ENCODE data around the gene BRD7. TPM values are rescaled to one million over a fixed set of nuclear protein-coding genes. Genes with fewer than 3 reads are reported as not detected.

BRD7 gene
- total RNA-seq, 6 experiments from 2014 or later, result 16.9 to 24.1 (median 20.2) TPM

GRCh38 chr16:50360779-50361178, 8.0 kb downstream of the BRD7 start:
- no peak for TF ChIP-seq POLR2A (IDR thresholded peaks at IDR 0.05)
- TF ChIP-seq CTCF (IDR thresholded peaks at IDR 0.05), result no peak
- DNase-seq (no peak), ATAC-seq (peak in 1 of 4 donors; percentile 92)
- peaks cover 0 to 6% (median 2%) of the 10 kb centered on the region in 4 donors for H3K4me1 ChIP-seq
- H3K27ac ChIP-seq, result no peak overlapping the region
- H3K36me3 ChIP-seq, result peaks cover 0 to 29% (median 7%) of the 10 kb centered on the region in 4 donors
- intact Hi-C loops (cut with DNase I), result no loop called here
- WGBS (ENCODE audit: insufficient coverage, low coverage, low lambda C conversion rate, missing lambda C conversion rate), result 79% methylated on average over 3 of the region's 3 CpGs
- H3K9me3 ChIP-seq, result no peaks in the 10 kb centered on the region
- H3K4me3 ChIP-seq, result no peak overlapping the region
- H3K27me3 ChIP-seq, result no peaks in the 10 kb centered on the region

GRCh38 chr16:50360033-50360778, 8.6 kb downstream of the BRD7 start:
- peaks cover 0 to 6% (median 0%) of the 10 kb centered on the region in 4 donors for H3K4me1 ChIP-seq
- peaks cover 0 to 28% (median 7%) of the 10 kb centered on the region in 4 donors for H3K36me3 ChIP-seq
- ATAC-seq (peak in 1 of 4 donors; percentile 78), DNase-seq (no peak)
- H3K27me3 ChIP-seq, result no peaks in the 10 kb centered on the region
- WGBS (ENCODE audit: insufficient coverage, low coverage, low lambda C conversion rate, missing lambda C conversion rate), result 77% methylated on average over 6 of the region's 6 CpGs
- H3K27ac ChIP-seq, result no peak overlapping the region
- no peak for TF ChIP-seq POLR2A (IDR thresholded peaks at IDR 0.05)
- no peak for TF ChIP-seq CTCF (IDR thresholded peaks at IDR 0.05)
- intact Hi-C loops (cut with DNase I), result no loop called here
- H3K9me3 ChIP-seq, result no peaks in the 10 kb centered on the region
- H3K4me3 ChIP-seq, result no peak overlapping the region

GRCh38 chr16:50359626-50360025, 9.2 kb downstream of the BRD7 start:
- H3K27me3 ChIP-seq, result no peaks in the 10 kb centered on the region
- no peaks in the 10 kb centered on the region for H3K9me3 ChIP-seq
- ATAC-seq, result no peak
- no peak overlapping the region for H3K27ac ChIP-seq
- no peak for DNase-seq
- intact Hi-C loops (cut with DNase I), result loop anchor here in 1 of 2 donors (10.0 kb wide), 1 partner anchor 145 kb away; no protein-coding TSS in a partner anchor
- WGBS (ENCODE audit: insufficient coverage, low coverage, low lambda C conversion rate, missing lambda C conversion rate), result 29% methylated on average over 1 of the region's 1 CpG
- TF ChIP-seq CTCF (IDR thresholded peaks at IDR 0.05), result no peak
- TF ChIP-seq POLR2A (IDR thresholded peaks at IDR 0.05), result no peak
- no peak overlapping the region for H3K4me3 ChIP-seq
- H3K36me3 ChIP-seq, result peaks cover 0 to 23% (median 7%) of the 10 kb centered on the region in 4 donors
- peaks cover 0 to 6% (median 0%) of the 10 kb centered on the region in 4 donors for H3K4me1 ChIP-seq

GRCh38 chr16:50354629-50355456, 13.9 kb downstream of the BRD7 start:
- 62% methylated on average over 11 of the region's 11 CpGs for WGBS (ENCODE audit: insufficient coverage, low coverage, low lambda C conversion rate, missing lambda C conversion rate)
- H3K27ac ChIP-seq, result no peak overlapping the region
- peaks cover 0 to 34% (median 9%) of the 10 kb centered on the region in 4 donors for H3K36me3 ChIP-seq
- intact Hi-C loops (cut with DNase I), result loop anchor here in 1 of 2 donors (10.0 kb wide), 1 partner anchor 140 kb away; no protein-coding TSS in a partner anchor
- H3K9me3 ChIP-seq, result no peaks in the 10 kb centered on the region
- TF ChIP-seq POLR2A (IDR thresholded peaks at IDR 0.05) (no peak), CTCF (IDR thresholded peaks at IDR 0.05) (peak; percentile 38 to 74 (median 62))
- H3K4me3 ChIP-seq, result no peak overlapping the region
- ATAC-seq, result no peak
- H3K4me1 ChIP-seq, result peaks cover 0 to 5% (median 0%) of the 10 kb centered on the region in 4 donors
- H3K27me3 ChIP-seq, result no peaks in the 10 kb centered on the region
- DNase-seq, result no peak

Measured in right lobe of liver (tissue), 6 donors.